GM18520 (cell line): ENCODE results near the gene FKBP5.
"Not testable (repeated sequence)": the region's sequence is repeated elsewhere in the genome, so short reads cannot be mapped to it uniquely, and the experiment has no call there.

Source experiments
- ATAC-seq: cut with Tn5 transposase; IDR thresholded peaks from one replicate; pipeline ENCODE4 v1.9.1; 2021; ENCODE audit not compliant: unreplicated experiment

Gene FKBP5

DNA sequence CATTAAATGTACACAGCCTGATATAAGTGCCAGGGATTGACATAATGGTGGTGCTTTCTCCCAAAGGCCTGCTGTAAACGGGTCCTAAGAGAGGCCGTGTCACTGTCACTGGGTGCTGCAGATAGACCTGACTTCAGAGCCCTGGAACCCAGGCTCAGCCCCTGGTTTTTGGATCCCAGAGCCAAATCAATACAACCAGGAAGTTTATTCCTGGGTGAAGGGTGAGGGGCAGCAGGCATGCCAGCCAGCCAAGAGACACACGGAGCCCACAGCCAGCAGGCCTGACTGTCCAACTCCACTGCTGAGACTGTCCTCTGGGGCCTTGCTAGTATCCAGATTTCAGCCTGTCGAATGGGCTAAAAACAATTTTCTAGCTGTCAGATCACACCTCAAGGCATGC is 35.3 kb upstream of the FKBP5 start:
- no peak for ATAC-seq

GRCh38 chr6:35723587-35723986 is 34.9 kb upstream of the FKBP5 start:
- no peak for ATAC-seq

DNA sequence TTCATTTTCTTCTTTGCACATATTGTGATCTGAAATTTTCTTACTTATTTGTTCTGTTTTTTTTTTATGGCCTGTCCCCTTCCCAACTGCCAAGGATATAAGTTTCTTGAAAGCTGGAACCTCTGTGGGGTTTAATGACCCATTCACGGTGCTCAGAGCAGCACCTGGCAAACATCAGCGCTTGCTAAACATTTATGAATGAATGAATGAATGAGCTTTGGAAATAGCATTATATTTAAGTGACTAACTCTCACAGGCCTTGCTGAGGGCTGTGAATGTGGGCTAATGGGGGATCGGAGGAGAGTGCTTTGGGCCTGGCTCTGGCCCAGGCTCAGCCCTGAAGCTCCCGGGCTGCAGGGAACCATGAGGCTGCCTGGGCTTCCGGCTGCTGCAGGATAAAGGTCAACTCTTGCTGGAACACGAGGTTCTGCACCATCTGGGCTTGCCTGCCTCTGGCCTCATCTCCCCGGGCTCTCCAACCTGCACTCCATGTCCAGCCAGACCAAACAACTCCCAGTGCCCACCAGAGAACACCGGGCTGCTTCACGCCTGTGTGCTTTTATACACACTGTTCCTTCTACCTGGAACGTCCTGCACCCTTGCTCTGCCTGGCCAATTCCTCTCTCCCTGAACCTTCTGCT is 33.5 kb upstream of the FKBP5 start:
- ATAC-seq, result no peak

DNA sequence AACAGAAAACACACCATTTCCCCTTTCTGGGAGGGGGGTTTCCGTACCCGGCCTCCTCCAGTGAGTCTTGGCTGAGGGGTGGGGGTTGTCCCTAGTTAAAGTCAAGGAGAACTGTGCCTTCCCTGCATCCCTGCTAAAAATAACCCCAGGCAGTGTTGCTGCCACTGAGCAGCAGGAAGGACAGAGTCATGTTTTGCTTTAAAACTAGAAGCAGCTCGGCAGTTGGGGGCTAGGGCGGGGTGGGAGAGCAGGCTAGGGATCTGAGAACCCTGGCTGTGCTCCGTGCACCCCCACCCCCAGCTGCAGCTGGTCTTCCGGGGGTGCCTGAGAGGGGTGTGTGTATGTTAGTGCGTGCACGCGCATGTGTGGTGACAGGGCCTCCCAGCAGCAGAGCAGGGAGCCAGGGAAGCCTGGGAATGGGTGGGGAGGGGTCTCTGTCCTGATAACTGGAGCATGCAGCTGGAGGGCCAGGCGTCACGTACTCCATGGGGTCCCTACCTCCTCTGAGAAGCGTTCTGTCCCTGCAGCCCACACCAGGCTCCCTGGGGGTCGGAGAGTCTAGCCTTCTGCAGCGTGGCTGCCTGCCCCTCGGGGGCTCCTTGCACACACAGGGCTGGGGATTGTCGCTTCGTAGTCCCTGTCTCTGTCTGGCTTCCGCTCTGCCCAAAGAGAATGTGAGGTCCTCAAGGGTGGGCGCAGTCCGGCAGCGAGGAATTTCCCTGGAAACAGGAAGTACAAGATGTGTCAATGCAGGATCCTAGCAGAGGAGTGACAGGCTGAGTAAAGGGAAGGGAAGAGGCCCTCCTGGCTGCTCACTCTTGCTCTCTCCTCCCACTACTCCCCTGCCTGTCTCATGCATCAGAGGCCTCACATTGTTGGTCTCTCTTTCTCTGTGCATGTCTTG is 31.4 kb upstream of the FKBP5 start:
- no peak for ATAC-seq

- no peak for ATAC-seq
Measured at GRCh38 chr6:35719404-35719829, 30.7 kb upstream of the FKBP5 start.

DNA sequence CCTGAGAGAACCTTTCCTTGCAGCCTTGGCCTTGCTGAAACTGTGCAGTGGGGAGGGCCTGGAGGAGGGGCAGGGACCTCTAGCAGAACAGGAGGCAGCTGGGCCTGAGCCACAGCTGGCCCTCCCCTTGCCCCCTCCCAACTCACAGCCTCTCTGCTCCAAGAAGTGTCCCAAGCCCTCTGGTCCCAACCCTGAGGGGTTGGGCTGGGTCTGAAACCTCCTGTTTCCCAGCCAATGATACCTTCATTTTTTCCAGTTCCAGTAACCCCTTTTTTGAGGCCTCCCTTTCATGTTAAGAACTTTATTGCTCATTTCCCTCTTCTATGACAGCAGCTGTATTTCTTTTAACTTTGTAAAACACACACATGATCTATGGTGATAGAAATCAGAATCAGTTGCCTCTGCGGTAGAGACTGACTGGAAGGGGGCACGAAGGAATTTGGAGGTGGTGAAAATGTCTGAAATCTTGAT is 30.2 kb upstream of the FKBP5 start:
- no peak for ATAC-seq

- ATAC-seq, result no peak
Measured at GRCh38 chr6:35718375-35718736, 29.6 kb upstream of the FKBP5 start.

DNA sequence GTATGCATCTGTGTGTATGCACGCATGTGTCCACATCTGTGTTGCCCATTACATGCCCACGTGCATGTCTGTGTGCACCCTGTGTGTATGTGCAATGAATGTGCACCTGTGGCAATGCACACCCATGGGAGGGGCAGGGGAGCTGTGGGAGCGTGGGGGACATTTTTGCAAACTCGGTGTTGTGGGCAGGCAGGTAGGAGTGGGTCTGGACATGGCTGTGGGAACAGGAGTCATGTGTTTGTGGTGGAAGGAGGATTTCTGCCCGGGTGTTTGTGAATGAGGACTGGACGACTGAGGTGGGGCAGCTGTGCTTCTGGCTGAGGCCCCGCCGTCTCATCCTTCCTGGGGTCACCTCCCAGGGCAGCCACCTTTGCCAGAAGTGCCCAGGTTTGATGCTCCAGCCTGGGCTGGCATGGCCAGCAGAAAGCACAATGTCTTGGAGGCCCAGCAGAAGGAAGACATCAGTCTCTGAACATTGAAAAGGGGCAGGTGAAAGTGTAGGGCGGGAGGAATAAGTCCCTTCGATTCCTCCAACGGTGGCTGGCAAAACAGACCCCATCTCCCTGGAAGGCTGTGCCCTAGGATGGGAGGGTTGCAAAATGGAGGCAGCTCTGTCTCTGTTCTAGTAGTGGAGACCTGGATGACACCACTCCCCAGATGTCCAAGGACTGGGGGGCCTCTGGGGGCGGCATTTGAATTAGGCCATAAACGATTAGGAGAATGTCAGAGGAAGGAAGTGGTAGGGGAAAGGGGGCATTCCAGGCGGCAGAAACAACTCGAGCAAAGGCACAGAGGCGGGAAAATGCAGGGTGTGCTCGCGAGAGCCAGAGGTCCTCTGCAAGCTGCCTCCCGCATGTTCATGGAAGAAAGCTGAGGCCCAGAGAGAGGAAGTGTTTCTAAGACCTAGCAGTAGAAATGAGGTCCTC is 29.0 kb upstream of the FKBP5 start:
- ATAC-seq, result no peak

- no peak for ATAC-seq
Measured at GRCh38 chr6:35716798-35717197, 28.1 kb upstream of the FKBP5 start.

DNA sequence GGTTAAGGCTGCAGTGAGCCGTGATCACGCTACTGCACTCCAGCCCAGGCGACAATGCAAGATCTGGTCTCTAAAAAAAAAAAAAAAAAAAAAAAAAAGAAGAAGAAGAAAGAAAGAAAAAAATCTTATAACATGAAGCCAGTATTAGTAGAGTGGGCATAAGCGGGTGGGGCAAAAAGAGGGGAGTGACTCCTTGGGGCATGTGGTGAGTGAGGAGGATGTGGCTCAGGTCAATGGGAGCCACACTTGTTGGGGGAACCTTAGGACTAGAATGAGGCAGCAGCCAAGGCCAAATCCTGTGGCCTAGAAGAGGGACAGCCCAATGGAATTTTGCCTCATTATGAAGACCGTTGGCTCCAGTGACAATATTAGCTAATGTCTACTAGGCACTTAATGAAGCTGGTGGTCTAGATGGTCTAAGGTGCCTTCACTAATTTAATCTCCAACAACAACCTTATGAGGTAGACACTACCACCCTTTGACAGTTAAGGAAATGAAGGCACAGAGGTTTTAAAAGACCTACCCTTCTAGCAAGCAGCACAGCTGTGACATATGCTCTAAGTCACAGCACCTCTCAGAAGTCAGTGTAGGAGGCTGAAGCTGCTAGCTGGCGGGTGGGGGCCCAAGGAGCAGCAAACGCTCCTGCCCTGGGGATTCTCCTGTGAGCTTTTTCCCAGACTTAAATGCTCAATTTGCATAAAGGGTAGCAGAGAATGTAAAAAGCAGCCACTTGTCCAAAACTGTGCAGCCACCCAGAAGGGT is 24.5 kb upstream of the FKBP5 start:
- no peak for ATAC-seq

DNA sequence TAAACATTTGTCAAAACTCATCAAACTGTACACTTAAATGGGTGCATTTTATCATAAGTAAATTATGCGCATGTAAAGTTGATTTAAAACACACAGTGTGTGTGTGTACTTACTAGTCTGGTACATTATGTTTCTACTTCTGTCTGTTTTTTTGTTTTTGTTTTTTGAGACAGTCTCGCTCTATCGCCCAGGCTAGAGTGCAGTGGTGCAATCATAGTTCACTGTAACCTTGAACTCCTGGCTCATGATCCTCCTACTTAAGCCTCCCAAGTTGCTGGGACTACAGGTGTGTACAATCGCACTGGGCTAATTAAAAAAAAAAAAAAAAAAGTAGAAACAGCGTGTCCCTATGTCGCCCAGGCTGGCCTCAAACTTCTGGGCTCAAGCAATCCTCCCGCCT is 23.0 kb upstream of the FKBP5 start:
- ATAC-seq, result no peak

GRCh38 chr6:35710241-35710847 is 21.6 kb upstream of the FKBP5 start:
- ATAC-seq, result no peak

DNA sequence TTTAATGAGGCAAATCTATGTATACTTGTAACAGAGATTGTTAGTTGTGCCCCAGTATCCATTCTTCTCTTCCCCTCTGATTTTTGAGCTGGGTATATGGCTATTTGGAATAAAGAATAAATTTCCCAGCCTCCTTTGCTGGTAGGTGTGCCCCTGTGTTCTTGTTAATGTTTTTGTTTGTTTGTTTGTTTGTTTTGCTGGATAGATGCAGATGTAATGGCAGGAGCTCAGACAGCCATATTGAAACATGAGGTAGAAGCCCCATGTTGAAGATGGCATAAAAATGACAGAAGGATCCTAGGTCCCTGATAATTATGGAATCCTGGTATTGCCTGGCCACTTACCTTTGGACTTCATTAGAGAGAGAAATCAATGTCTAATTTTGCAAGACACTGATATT is 19.9 kb upstream of the FKBP5 start:
- no peak for ATAC-seq

GRCh38 chr6:35707714-35708407 is 19.1 kb upstream of the FKBP5 start:
- ATAC-seq, result no peak

DNA sequence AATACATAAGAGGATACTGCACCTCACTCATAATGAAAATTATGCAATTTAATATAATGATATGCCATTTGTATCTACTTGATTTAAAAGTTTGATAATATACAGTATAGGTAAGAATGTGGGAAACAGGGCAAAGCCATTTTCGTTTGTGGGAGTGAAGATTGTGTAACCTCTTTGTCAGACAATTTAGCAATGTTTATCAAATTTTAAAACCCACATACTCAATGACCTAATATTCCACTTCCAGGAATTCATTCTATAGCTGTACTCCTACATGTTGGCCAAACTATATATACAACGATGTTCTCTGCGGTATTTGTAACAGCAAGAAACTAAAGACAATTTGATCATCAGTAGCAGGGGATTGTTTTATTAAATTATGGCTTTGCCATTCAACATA is 17.8 kb upstream of the FKBP5 start:
- ATAC-seq, result no peak

GRCh38 chr6:35703554-35703953 is 14.8 kb upstream of the FKBP5 start:
- ATAC-seq, result no peak

GRCh38 chr6:35698858-35699257 is 10.1 kb upstream of the FKBP5 start:
- no peak for ATAC-seq

- ATAC-seq, result not testable (repeated sequence)
Measured at GRCh38 chr6:35698430-35698829, 9.7 kb upstream of the FKBP5 start.

- ATAC-seq, result no peak
Measured at GRCh38 chr6:35694462-35694861, 5.7 kb upstream of the FKBP5 start.
